Upper lobe of left lung (tissue), 6 donors: Measurements from ENCODE around the gene GLCE. TPM values are rescaled to one million over a fixed set of nuclear protein-coding genes. Genes with fewer than 3 reads are reported as not detected.

Experiments
- ATAC-seq, 2 donors: fragments of 200-7000 bp; cut with Tn5 transposase; one replicate each; pipeline ENCODE4 v1.9.1; 2022; ENCODE audit warnings: mild to moderate bottlenecking in 2 of 2, moderate library complexity in 2 of 2; ENCODE audit not compliant: low FRiP score in 2 of 2
- DNase-seq, 2 donors: peaks; one replicate each; pipeline ENCODE4 v3.0.0-alpha.2; 2019 to 2020
- H3K27ac ChIP-seq, 4 donors: fragments of 200-600 bp; sonication (generic); one replicate each; pipeline ENCODE4 v1.5.1; 2016 to 2019
- H3K27me3 ChIP-seq, 4 donors: fragments of 200-600 bp; sonication (generic); one replicate each; pipeline ENCODE4 v1.5.1; 2017 to 2019
- H3K36me3 ChIP-seq, 4 donors: fragments of 200-600 bp; sonication (generic); one replicate each; pipeline ENCODE4 v1.5.1; 2016 to 2019
- H3K4me1 ChIP-seq, 4 donors: fragments of 200-600 bp; sonication (generic); one replicate each; pipeline ENCODE4 v1.5.1; 2018 to 2019
- H3K4me3 ChIP-seq, 4 donors: fragments of 200-600 bp; sonication (generic); one replicate each; pipeline ENCODE4 v1.5.1; 2017 to 2019; ENCODE audit warnings: mild to moderate bottlenecking in 2 of 4, moderate library complexity in 1 of 4
- H3K9me3 ChIP-seq, 4 donors: fragments of 200-600 bp; sonication (generic); one replicate each; pipeline ENCODE4 v1.5.1; 2018 to 2019
- EP300 ChIP-seq, 4 donors: sonication (generic); formaldehyde crosslinking; IDR thresholded peaks; one replicate each; pipeline ENCODE4 v1.5.1; 2017; ENCODE audit warnings: antibody characterized with exemption in 4 of 4, control low read depth in 2 of 4
- POLR2A ChIP-seq, 4 donors: fragments of 450-650 bp; IDR thresholded peaks; one replicate each; pipeline ENCODE4 v1.5.1; 2016 to 2017; ENCODE audit warnings: antibody characterized with exemption in 4 of 4, mild to moderate bottlenecking in 2 of 4
- POLR2AphosphoS5 ChIP-seq, 2 donors: sonication (generic); formaldehyde crosslinking; IDR thresholded peaks; one replicate each; pipeline ENCODE4 v1.5.1; 2017; ENCODE audit warnings: antibody characterized with exemption in 2 of 2
- WGBS, 2 donors: methylation state at CpG; one replicate each; pipeline ENCODE4 v1.1.5; 2017 to 2018; 5-methylcytosine and 5-hydroxymethylcytosine counted together
- total RNA-seq, 6 donors: library from RNA; depleted of rRNA in 4 of 6; stranded (reverse); fragments of >200 nt in 4 of 6; gene quantifications; one replicate each; pipeline versions ENCODE4 v1.1.0 to v1.2.1, GENCODE V29; 2016 to 2021
- TF ChIP-seq, protein P1 (sequence below), 6 experiments: fragments of 450-650 bp in 4 of 6; fragments of 200-600 bp in 2 of 6; sonication (generic) in 2 of 6; IDR thresholded peaks; one replicate each; pipeline ENCODE4 v1.5.1; 2016 to 2019; ENCODE audit warnings: antibody characterized with exemption in 6 of 6
- donor health status: DM: no; HTN: no; CAD: no; lungs with moderate emphysema.
- donor health status: DM: no; HTN: yes; CAD: no; lungs with severe emphysema.

GLCE gene
- total RNA-seq, 6 donors from 2014 or later: 12.5 to 24.8 (median 17.2) TPM

GRCh38 chr15:69265347-69265955, 105.0 kb downstream of the GLCE start:
- H3K4me3 ChIP-seq: no peak overlapping the region
- 37 to 39% methylated on average over 5 of the region's 5 CpGs for WGBS, 2 donors
- no peaks in the 10 kb centered on the region for H3K4me1 ChIP-seq
- no peaks in the 10 kb centered on the region for H3K27me3 ChIP-seq
- no peak overlapping the region for H3K27ac ChIP-seq
- ATAC-seq (no peak), DNase-seq (no peak)
- no peaks in the 10 kb centered on the region for H3K9me3 ChIP-seq
- TF ChIP-seq, protein P1, sequence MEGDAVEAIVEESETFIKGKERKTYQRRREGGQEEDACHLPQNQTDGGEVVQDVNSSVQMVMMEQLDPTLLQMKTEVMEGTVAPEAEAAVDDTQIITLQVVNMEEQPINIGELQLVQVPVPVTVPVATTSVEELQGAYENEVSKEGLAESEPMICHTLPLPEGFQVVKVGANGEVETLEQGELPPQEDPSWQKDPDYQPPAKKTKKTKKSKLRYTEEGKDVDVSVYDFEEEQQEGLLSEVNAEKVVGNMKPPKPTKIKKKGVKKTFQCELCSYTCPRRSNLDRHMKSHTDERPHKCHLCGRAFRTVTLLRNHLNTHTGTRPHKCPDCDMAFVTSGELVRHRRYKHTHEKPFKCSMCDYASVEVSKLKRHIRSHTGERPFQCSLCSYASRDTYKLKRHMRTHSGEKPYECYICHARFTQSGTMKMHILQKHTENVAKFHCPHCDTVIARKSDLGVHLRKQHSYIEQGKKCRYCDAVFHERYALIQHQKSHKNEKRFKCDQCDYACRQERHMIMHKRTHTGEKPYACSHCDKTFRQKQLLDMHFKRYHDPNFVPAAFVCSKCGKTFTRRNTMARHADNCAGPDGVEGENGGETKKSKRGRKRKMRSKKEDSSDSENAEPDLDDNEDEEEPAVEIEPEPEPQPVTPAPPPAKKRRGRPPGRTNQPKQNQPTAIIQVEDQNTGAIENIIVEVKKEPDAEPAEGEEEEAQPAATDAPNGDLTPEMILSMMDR (IDR thresholded peaks at IDR 0.05): peak in 5 of 6 experiments; percentile 27 to 56 (median 53)
- TF ChIP-seq POLR2A (IDR thresholded peaks at IDR 0.05) (no peak), EP300 (IDR thresholded peaks at IDR 0.05) (no peak), POLR2AphosphoS5 (IDR thresholded peaks at IDR 0.05) (no peak)
- H3K36me3 ChIP-seq: peaks cover 0 to 9% (median 0%) of the 10 kb centered on the region in 4 donors

DNA sequence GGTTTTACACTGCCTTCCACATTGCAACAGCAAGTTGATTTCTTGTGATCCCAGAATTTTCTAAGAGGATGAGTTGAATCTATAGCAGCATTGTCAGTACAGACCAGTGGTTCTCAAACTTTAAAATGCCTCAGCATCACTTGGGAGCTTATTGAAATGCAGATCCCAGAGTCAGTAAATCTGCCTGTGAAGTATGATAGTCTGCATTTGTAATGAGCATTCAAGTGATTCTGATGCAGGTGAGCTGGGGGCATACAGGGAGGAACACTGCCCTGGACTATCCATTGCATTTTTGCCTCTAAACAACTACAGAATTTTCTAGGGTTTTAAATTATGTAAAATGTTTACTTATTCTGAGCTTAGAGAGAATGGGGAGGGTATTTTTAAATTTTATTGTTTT, 110.8 kb downstream of the GLCE start:
- no peaks in the 10 kb centered on the region for H3K9me3 ChIP-seq
- no peaks in the 10 kb centered on the region for H3K27me3 ChIP-seq
- no peak overlapping the region for H3K27ac ChIP-seq
- ATAC-seq (no peak), DNase-seq (no peak)
- TF ChIP-seq EP300 (IDR thresholded peaks at IDR 0.05) (no peak), POLR2AphosphoS5 (IDR thresholded peaks at IDR 0.05) (no peak), POLR2A (IDR thresholded peaks at IDR 0.05) (no peak)
- TF ChIP-seq, protein P1 (IDR thresholded peaks at IDR 0.05): no peak
- H3K4me1 ChIP-seq: no peaks in the 10 kb centered on the region
- H3K36me3 ChIP-seq: peaks cover 0 to 2% (median 0%) of the 10 kb centered on the region in 4 donors
- no peak overlapping the region for H3K4me3 ChIP-seq

- Histone ChIP-seq H3K27ac (no peak overlapping the region), H3K4me1 (no peaks in the 10 kb centered on the region), H3K4me3 (no peak overlapping the region), H3K27me3 (no peaks in the 10 kb centered on the region), H3K36me3 (peaks cover 0 to 2% (median 0%) of the 10 kb centered on the region in 4 donors), H3K9me3 (no peaks in the 10 kb centered on the region)
- TF ChIP-seq POLR2AphosphoS5 (IDR thresholded peaks at IDR 0.05) (no peak), EP300 (IDR thresholded peaks at IDR 0.05) (no peak), POLR2A (IDR thresholded peaks at IDR 0.05) (no peak)
- TF ChIP-seq, protein P1 (IDR thresholded peaks at IDR 0.05): no peak
- ATAC-seq (no peak), DNase-seq (no peak)
- 54 to 58% methylated on average over 3 of the region's 3 CpGs for WGBS, 2 donors
These were observed 111.7 kb downstream of the GLCE start for GRCh38 chr15:69272139-69272538.

GRCh38 chr15:69272891-69273290, 112.5 kb downstream of the GLCE start:
- WGBS, 2 donors: 87 to 88% methylated on average over 6 of the region's 6 CpGs
- Histone ChIP-seq H3K36me3 (peaks cover 0 to 2% (median 0%) of the 10 kb centered on the region in 4 donors), H3K4me1 (no peaks in the 10 kb centered on the region), H3K4me3 (no peak overlapping the region), H3K27ac (no peak overlapping the region), H3K9me3 (no peaks in the 10 kb centered on the region), H3K27me3 (no peaks in the 10 kb centered on the region)
- TF ChIP-seq POLR2A (IDR thresholded peaks at IDR 0.05) (no peak), EP300 (IDR thresholded peaks at IDR 0.05) (no peak), POLR2AphosphoS5 (IDR thresholded peaks at IDR 0.05) (no peak)
- TF ChIP-seq, protein P1 (IDR thresholded peaks at IDR 0.05): no peak
- DNase-seq: no peak
- no peak for ATAC-seq

DNA sequence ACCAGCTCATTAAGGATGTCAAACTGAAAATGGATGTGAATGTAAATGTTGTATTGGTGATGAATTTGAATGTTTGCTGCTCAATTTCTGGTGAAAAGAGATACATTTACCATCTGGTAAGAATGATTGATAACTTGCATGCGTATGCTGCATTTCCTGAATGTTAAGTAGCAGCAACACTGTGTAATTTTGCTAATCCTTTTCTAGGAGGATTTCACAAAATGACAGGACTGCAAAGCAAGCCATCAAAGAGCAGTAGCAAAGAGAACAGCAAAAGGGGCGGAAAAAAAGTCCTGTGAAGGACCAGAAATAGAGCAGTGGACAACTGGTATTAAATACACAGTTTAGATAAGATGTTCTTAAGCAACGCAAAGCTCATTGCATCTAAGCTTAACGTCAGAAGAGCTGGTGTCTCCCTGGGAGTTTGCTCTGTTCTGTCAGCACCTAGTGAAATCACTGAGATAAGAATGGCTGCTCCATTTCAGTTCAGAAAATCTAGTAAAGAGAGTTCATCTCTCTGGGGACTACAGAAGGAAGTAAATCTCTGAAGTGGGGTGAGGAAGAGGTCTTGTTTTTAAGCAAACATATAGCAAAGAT, 114.7 kb downstream of the GLCE start:
- no peak for DNase-seq
- H3K36me3 ChIP-seq: no peaks in the 10 kb centered on the region
- H3K27ac ChIP-seq: no peak overlapping the region
- no peaks in the 10 kb centered on the region for H3K9me3 ChIP-seq
- no peak overlapping the region for H3K4me3 ChIP-seq
- H3K27me3 ChIP-seq: no peaks in the 10 kb centered on the region
- TF ChIP-seq POLR2A (IDR thresholded peaks at IDR 0.05) (no peak), EP300 (IDR thresholded peaks at IDR 0.05) (no peak), POLR2AphosphoS5 (IDR thresholded peaks at IDR 0.05) (no peak)
- TF ChIP-seq, protein P1 (IDR thresholded peaks at IDR 0.05): no peak
- ATAC-seq: no peak
- no peaks in the 10 kb centered on the region for H3K4me1 ChIP-seq
- WGBS, 2 donors: 75 to 80% methylated on average over 4 of the region's 4 CpGs
